BJ (cell line): ENCODE results near the gene SRPX2. TPM values are rescaled to one million over a fixed set of nuclear protein-coding genes. Genes with fewer than 3 reads are reported as not detected.

Experiments
- CTCF ChIA-PET: fragments of 350-600 bp; formaldehyde crosslinking; extraction: SDS; loops from one replicate; lab custom pipeline; 2021; ENCODE audit warnings: antibody characterized with exemption, inconsistent platforms; lab: Yijun Ruan, JAX
- POLR2A ChIA-PET: fragments of 300-600 bp; sonication (Branson Sonifier 250); formaldehyde crosslinking; extraction: SDS; loops from one replicate; lab custom pipeline; 2021; ENCODE audit warnings: antibody characterized with exemption; lab: Charles Lee
- DNase-seq: peaks from one replicate; pipeline ENCODE4 v3.0.0-alpha.2; 2011; ENCODE audit warnings: low read depth
- H3K27me3 ChIP-seq: 2 replicates; pipeline ENCODE4 v1.6.0; 2011; ENCODE audit warnings: low read length; ENCODE audit not compliant: control insufficient read depth, insufficient read depth
- H3K36me3 ChIP-seq: 2 replicates; pipeline ENCODE4 v1.5.1; 2011; ENCODE audit warnings: low read length; ENCODE audit not compliant: control insufficient read depth, insufficient read depth
- H3K4me3 ChIP-seq: 2 replicates; pipeline ENCODE4 v1.5.1; 2011; ENCODE audit warnings: low read depth, mild to moderate bottlenecking, control low read depth, low read length
- CTCF ChIP-seq: IDR thresholded peaks from 2 replicates; pipeline ENCODE4 v1.5.1; 2011; ENCODE audit warnings: low read depth, mild to moderate bottlenecking, control low read depth, inconsistent platforms, low read length, moderate library complexity; ENCODE audit not compliant: insufficient read depth
- polyA plus RNA-seq: library from polyadenylated mRNA; depleted of rRNA; stranded (reverse); fragments of >200 nt; gene quantifications from 2 replicates; pipeline ENCODE4 v1.2.3, GENCODE V29; 2011

SRPX2 gene
- polyA plus RNA-seq, 1 experiment, result 52.7 TPM

GRCh38 chrX:100680756-100681155 lies 36.8 kb downstream of the SRPX2 start:
- CTCF ChIA-PET, result interaction anchor here (1.0 to 2.5 kb wide), 4 partner anchors 9 to 88 kb away, joined by 3 to 10 read pairs (median 6); no protein-coding TSS in a partner anchor
- H3K36me3 ChIP-seq, result no peaks in the 10 kb centered on the region
- TF ChIP-seq CTCF, result no peak
- POLR2A ChIA-PET, result no interaction called here
- no peak for DNase-seq
- H3K27me3 ChIP-seq, result no peaks in the 10 kb centered on the region
- no peak overlapping the region for H3K4me3 ChIP-seq

- ChIA-PET CTCF (interaction anchor here (1.6 to 2.5 kb wide), 3 partner anchors 10 to 87 kb away, joined by 3 to 10 read pairs (median 9); no protein-coding TSS in a partner anchor), POLR2A (no interaction called here)
- H3K4me3 ChIP-seq, result no peak overlapping the region
- TF ChIP-seq CTCF, result no peak
- H3K27me3 ChIP-seq, result no peaks in the 10 kb centered on the region
- no peak for DNase-seq
- H3K36me3 ChIP-seq, result no peaks in the 10 kb centered on the region
Measured at GRCh38 chrX:100681599-100681998, 37.6 kb downstream of the SRPX2 start.

- POLR2A ChIA-PET, result no interaction called here
- CTCF ChIA-PET, result interaction anchor here (1.0 to 7.9 kb wide), 2 partner anchors 84 to 171 kb away, joined by 3 to 78 read pairs; no protein-coding TSS in a partner anchor
- no peak for TF ChIP-seq CTCF
- DNase-seq, result no peak
- Histone ChIP-seq H3K27me3 (no peaks in the 10 kb centered on the region), H3K36me3 (no peaks in the 10 kb centered on the region), H3K4me3 (no peak overlapping the region)
Measured at GRCh38 chrX:100682939-100683338, 38.9 kb downstream of the SRPX2 start.

GRCh38 chrX:100685284-100685996 lies 41.4 kb downstream of the SRPX2 start:
- DNase-seq, result no peak
- POLR2A ChIA-PET, result no interaction called here
- peak; percentile 72 for TF ChIP-seq CTCF
- Histone ChIP-seq H3K27me3 (no peaks in the 10 kb centered on the region), H3K36me3 (no peaks in the 10 kb centered on the region), H3K4me3 (no peak overlapping the region)
- CTCF ChIA-PET, result interaction anchor here (0.6 to 7.9 kb wide), 13 partner anchors 11 to 174 kb away, joined by 3 to 78 read pairs (median 4); partner anchors contain the start of genes SRPX2 and SYTL4

GRCh38 chrX:100685997-100686305 lies 42.0 kb downstream of the SRPX2 start:
- no peak overlapping the region for H3K4me3 ChIP-seq
- no peak for TF ChIP-seq CTCF
- no peaks in the 10 kb centered on the region for H3K27me3 ChIP-seq
- no peaks in the 10 kb centered on the region for H3K36me3 ChIP-seq
- POLR2A ChIA-PET, result no interaction called here
- CTCF ChIA-PET, result interaction anchor here (1.1 to 7.9 kb wide), 6 partner anchors 11 to 174 kb away, joined by 4 to 78 read pairs (median 10); no protein-coding TSS in a partner anchor
- DNase-seq, result no peak
